OCI-LY7 (cell line): ENCODE data around the gene BGLAP.

Experiments
- CTCF ChIP-seq: fragments of 200-600 bp; sonication (generic); conservative IDR thresholded peaks from 2 replicates; pipeline ENCODE4 v1.5.1; 2014; ENCODE audit warnings: mild to moderate bottlenecking, antibody characterized with exemption, low read length, moderate library complexity, mixed read lengths
- EZH2phosphoT487 ChIP-seq: fragments of 200-600 bp; sonication (generic); IDR thresholded peaks from 2 replicates; pipeline ENCODE4 v1.6.1; 2018; ENCODE audit warnings: low read depth, borderline replicate concordance, mild to moderate bottlenecking, mixed run types, antibody characterized with exemption, low read length, moderate library complexity, mixed read lengths

GRCh38 chr1:156230473-156230837, 11.5 kb upstream of the BGLAP start:
- TF ChIP-seq EZH2phosphoT487 (no peak), CTCF (no peak)
